Measurements from ENCODE around the gene HPCAL4.

Gene HPCAL4

DNA sequence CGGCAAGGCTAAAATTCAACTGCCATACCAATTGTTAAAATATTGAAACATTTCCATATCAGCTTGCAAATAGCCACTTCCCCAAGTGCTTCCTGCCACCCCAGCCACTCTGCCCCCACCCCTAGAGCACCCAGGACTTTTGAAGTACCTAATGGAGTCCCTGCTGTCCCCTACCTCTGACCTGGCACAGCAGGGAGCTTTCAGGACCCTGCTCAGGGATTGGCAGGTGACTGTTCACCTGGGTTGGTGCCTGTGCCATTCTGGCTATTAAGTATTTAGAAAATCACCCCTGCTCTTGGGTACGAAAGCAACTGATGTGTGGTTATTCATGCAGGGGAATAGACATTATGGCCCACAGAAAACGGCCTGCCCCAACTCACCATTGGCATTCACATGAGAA lies 9.1 kb upstream of the HPCAL4 start:
- no peak for DNase-seq

DNA sequence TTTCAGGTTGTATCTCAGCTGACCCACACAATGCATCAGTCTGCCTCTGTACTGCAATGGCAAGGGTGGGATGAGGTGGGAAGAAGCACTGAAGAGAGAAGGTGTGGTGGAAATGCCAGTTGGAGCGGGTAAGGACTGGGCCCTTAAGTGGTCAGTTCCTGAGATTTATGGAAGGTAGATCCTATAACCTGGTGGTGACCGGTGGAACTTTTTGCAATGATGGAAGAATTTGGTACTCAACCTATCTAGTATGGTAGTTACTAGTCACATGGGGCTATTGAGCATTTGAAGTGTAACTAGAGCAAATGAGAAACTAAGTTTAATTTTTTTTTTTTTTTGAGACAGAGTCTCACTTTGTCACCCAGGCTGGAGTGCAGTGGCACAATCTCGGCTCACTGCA lies 8.2 kb upstream of the HPCAL4 start:
- peak; percentile 3 for DNase-seq

- DNase-seq: peak; percentile 1
These were observed 7.3 kb upstream of the HPCAL4 start for GRCh38 chr1:39698568-39698967.

DNA sequence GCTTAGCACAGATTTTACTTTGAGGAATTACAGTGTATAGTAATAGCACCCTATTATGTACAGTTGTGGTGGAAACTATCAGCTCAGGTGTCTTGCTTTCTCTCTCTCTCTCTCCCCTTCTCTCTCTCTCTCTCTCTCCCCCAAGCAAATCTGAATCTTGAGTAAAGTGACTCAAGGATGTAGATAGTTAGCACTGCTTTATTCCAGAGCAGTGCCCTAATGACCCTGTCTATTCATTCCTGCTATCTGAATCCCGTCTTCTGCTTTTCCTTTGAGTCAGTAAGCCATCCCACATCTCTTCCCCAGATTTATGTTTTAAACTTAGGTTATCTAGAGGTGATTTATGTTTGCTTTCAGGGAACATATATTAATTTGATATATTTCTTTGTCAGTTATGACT lies 5.2 kb upstream of the HPCAL4 start:
- no peak for DNase-seq

DNA sequence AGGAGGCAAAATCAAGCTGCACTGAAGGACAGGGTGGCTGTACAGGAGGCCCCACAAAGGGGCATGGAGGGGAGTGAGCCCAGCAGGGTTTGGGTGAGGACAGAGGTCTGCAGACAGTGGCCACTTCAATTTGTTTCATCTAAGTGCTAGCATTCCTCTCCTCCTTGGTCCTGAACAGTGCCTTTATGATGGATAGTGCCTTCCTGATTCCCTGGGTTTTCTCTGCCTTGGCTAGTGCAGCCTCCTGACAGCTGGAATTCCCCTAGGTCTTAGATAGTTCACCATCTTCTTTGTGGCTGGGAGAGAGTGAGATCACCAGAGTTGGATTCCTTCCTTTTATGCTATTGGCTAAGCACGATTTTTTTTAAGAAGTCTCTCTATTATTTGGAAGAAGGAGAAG lies 3.8 kb upstream of the HPCAL4 start:
- no peak for DNase-seq

GRCh38 chr1:39694026-39694425 lies 2.8 kb upstream of the HPCAL4 start:
- no peak for DNase-seq

DNA sequence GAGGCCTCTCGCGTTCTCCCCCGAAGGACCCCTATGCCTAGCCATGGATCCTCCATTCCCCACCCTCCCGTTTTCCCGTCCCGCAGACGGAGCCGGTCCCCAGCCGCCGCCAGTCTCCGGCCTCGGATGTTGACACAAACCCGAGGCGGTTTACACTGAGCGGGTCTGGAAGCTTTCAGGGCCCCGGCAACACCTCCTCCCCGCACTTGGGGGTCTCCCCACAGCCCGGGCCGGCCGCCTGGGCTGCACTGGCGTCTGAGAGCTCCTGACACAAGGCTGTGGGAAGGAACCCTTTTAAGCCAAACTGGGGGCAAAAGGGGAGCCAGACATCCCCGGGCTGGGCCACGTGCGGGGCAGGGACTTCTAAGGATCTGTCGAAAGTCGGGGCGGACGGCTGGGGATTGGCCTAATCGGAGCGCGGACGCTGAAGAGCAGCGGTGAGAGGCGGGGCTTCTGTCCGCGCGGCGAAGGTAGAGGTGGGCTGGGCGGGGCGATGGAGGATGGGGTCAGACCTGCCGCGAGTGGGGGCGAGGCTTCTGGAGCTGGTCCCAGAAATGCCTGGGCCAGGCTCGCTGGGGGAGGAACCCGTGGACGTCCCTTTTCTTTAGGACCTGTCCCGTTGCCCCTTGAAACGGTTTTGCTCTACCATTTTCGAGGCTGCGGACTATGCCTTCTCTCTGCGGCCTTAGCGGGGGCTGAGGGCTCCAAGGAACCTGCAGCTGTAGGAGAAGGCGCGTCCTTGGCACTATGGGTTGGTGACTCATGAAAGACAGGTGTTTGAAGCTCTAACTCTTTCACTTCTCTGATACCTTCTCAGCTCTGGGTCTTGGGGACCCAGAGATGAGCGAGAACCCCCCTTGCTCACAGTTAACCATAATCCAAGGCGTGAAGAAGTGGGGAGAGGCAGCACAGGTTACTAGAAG lies 1.2 kb upstream of the HPCAL4 start:
- no peak for DNase-seq

GRCh38 chr1:39690794-39691382 lies 345 bp downstream of the HPCAL4 start:
- DNase-seq: no peak

GRCh38 chr1:39690225-39690624 lies 1.0 kb downstream of the HPCAL4 start:
- DNase-seq: no peak

- no peak for DNase-seq
These were observed 1.6 kb downstream of the HPCAL4 start for GRCh38 chr1:39689635-39690034.

- DNase-seq: no peak
These were observed 2.0 kb downstream of the HPCAL4 start for GRCh38 chr1:39689214-39689613.

GRCh38 chr1:39688706-39689105 lies 2.5 kb downstream of the HPCAL4 start:
- no peak for DNase-seq

DNA sequence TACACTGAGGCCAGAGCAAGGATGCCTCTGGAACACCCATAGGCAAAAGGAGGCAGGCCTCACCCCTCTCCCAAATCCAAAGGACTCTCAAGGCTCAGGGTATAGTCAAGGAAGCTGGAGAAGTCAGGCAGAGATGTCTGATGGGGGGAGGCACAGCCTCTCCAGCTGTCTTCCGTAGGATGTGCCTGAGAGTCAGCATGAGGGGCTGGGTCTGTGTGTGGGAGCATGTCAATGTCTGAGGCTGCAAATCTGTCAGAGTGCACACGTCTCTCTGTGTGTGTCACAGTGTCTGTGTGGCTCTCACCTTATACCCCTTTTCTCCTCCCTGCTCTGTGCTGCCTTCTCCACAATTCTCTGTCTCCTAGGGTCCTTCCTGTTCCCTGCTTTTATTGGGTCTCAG lies 4.0 kb downstream of the HPCAL4 start:
- no peak for DNase-seq

DNA sequence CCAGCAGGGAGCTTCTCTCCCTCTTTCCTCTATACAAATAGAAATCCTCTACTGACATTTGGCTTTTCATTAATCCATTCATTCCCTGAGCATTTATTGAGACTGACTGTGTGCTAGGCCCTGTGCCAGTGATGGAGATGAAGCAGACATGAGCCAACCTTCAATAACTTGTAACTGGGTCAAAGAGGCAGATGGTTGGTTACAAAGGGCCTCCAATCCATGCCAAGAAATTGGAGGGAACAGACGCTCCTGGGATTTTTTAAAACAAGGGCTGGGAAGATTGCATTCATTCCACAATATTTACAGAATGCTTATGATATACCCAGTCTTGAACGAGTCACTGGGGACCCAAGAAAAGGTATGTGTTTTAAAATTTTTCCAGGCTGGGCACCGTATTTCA lies 6.2 kb downstream of the HPCAL4 start:
- no peak for DNase-seq

GRCh38 chr1:39684313-39684664 lies 6.9 kb downstream of the HPCAL4 start:
- no peak for DNase-seq

- no peak for DNase-seq
These were observed 7.5 kb downstream of the HPCAL4 start for GRCh38 chr1:39683591-39684312.

DNA sequence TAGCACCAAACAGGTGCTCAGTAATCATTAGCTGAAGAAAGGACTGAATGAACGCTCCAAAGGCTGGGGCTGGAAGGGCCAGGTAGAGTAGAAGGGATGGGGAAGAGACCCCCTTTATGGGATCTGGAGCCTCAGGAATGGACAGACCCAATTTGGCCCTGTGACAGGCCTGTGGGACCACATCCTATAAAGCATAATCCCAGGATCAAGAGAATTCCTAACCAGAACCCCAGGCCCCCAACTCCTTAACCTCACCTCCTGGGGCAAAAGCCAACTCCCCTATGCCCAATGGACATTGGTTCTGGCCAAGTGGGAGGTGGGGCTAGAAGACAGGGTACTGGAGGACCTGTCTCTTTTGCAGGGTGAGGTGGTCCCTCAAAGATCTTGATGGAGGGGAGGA lies 9.2 kb downstream of the HPCAL4 start:
- DNase-seq: no peak

GRCh38 chr1:39681294-39681693 lies 9.9 kb downstream of the HPCAL4 start:
- no peak for DNase-seq

DNA sequence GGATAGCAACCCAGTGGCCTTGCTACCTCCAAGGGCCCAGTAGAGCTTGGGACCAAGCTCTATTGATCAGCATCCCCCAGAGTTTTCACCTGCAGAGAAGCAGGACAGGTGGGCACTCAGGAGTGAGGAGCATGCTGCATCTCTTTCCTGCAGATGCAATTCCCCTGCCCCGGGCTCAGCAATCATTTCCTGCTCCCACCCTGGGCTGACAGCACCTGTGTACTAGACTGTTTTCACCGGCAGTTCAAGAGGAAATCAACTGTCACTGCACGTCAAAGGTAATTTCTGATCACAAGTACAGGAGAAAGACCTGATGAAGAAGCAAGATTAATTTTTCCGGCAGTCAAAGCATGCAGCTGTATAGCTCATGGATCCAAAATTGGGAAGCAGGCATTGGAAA lies 10.5 kb downstream of the HPCAL4 start:
- DNase-seq: no peak

DNA sequence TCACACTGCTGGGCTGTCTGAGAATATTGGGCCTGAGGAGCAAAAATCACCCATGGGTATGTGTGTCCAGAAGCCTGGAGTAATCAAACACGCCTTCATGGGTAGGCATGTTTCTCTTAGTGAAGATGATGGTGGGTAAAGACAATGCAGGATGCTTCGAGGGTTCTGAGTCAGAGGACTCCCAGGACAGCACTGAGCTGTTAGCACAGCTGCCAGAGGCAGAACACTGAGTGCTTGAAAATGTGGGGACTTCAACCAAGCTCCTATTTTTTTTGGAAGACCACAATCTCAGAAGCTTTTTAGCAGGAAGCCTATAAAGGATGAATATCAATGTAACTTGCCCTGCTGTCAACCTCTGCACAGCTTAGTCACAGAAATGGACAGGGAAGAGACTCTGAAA lies 11.4 kb downstream of the HPCAL4 start:
- DNase-seq: no peak

- DNase-seq: no peak
These were observed 12.3 kb downstream of the HPCAL4 start for GRCh38 chr1:39678889-39679288.

DNA sequence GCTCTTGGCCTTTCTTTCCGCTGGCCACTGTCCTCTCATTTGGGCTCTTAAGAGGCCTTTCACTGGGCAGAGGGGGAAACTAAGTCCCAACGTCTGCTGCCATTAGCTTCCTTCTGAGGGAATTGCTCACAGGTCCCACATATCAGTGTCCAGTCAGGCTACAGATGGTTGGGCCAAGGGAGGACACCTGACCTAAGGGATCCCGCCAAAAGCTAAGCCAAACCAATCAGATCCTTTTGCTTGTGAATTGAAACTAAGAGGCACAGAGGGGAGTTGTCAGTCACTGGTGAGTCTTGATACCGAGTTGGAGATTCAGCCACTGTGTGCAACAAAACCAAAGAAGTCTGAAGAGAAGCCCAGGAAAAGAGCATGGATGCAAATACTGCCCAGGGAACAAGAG lies 13.6 kb downstream of the HPCAL4 start:
- no peak for DNase-seq

- no peak for DNase-seq
These were observed 14.2 kb downstream of the HPCAL4 start for GRCh38 chr1:39676948-39677548.

DNA sequence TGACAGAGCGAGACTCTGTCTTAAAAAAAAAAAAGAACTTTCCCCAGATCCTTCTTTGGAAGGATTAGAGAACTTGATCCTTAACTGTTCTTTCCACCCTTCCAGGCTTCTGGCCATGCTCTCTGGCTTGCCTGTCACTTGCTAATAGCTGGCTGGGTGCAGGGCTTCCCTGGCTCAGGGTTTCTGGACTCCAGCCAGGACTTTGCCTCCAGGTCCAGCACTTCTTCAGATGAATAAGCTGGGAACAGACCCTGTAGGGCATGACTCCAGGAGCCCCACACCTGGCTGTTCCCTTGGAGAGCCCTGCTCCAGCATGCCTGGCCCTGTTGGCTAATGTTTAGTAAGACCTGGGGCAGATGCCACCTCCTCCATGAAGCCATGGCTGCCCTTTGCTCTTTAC lies 16.0 kb downstream of the HPCAL4 start:
- no peak for DNase-seq
